ENCODE results near the gene LIAS.
"Not testable (repeated sequence)": the region's sequence is repeated elsewhere in the genome, so short reads cannot be mapped to it uniquely, and the experiment has no call there.

Gene LIAS

GRCh38 chr4:39452860-39453587, 5.8 kb upstream of the LIAS start:
- no peak for DNase-seq (ENCODE audit: low spot score)

- DNase-seq (ENCODE audit: low spot score): no peak
Measured at GRCh38 chr4:39453738-39454137, 5.1 kb upstream of the LIAS start.

- DNase-seq (ENCODE audit: low spot score): no peak
Measured at GRCh38 chr4:39455486-39455885, 3.4 kb upstream of the LIAS start.

GRCh38 chr4:39456946-39457763, 1.7 kb upstream of the LIAS start:
- DNase-seq (ENCODE audit: low spot score): no peak

GRCh38 chr4:39458161-39458504, 723 bp upstream of the LIAS start:
- DNase-seq (ENCODE audit: low spot score): not testable (repeated sequence)

GRCh38 chr4:39464886-39465501, 6.1 kb downstream of the LIAS start:
- peak; percentile 80 for DNase-seq (ENCODE audit: low spot score)

- DNase-seq (ENCODE audit: low spot score): no peak
Measured at GRCh38 chr4:39466747-39467146, 7.9 kb downstream of the LIAS start.

- no peak for DNase-seq (ENCODE audit: low spot score)
Measured at GRCh38 chr4:39467464-39467863, 8.6 kb downstream of the LIAS start.

- peak; percentile 63 for DNase-seq (ENCODE audit: low spot score)
Measured at GRCh38 chr4:39469429-39470077, 10.7 kb downstream of the LIAS start.

- no peak for DNase-seq (ENCODE audit: low spot score)
Measured at GRCh38 chr4:39470402-39470801, 11.5 kb downstream of the LIAS start.

- DNase-seq (ENCODE audit: low spot score): peak; percentile 32
Measured at GRCh38 chr4:39472396-39472795, 13.5 kb downstream of the LIAS start.

- no peak for DNase-seq (ENCODE audit: low spot score)
Measured at GRCh38 chr4:39476187-39476895, 17.5 kb downstream of the LIAS start.

GRCh38 chr4:39480251-39480650, 21.4 kb downstream of the LIAS start:
- no peak for DNase-seq (ENCODE audit: low spot score)

- no peak for DNase-seq (ENCODE audit: low spot score)
Measured at GRCh38 chr4:39480902-39481695, 22.2 kb downstream of the LIAS start.

GRCh38 chr4:39484582-39485272, 25.9 kb downstream of the LIAS start:
- no peak for DNase-seq (ENCODE audit: low spot score)

- no peak for DNase-seq (ENCODE audit: low spot score)
Measured at GRCh38 chr4:39486221-39486804, 27.5 kb downstream of the LIAS start.

GRCh38 chr4:39490322-39490721, 31.5 kb downstream of the LIAS start:
- no peak for DNase-seq (ENCODE audit: low spot score)

GRCh38 chr4:39494354-39494753, 35.5 kb downstream of the LIAS start:
- no peak for DNase-seq (ENCODE audit: low spot score)

GRCh38 chr4:39495446-39496213, 36.8 kb downstream of the LIAS start:
- DNase-seq (ENCODE audit: low spot score): no peak
